ENCODE measurements around the gene SPATA32.

SPATA32 gene

DNA sequence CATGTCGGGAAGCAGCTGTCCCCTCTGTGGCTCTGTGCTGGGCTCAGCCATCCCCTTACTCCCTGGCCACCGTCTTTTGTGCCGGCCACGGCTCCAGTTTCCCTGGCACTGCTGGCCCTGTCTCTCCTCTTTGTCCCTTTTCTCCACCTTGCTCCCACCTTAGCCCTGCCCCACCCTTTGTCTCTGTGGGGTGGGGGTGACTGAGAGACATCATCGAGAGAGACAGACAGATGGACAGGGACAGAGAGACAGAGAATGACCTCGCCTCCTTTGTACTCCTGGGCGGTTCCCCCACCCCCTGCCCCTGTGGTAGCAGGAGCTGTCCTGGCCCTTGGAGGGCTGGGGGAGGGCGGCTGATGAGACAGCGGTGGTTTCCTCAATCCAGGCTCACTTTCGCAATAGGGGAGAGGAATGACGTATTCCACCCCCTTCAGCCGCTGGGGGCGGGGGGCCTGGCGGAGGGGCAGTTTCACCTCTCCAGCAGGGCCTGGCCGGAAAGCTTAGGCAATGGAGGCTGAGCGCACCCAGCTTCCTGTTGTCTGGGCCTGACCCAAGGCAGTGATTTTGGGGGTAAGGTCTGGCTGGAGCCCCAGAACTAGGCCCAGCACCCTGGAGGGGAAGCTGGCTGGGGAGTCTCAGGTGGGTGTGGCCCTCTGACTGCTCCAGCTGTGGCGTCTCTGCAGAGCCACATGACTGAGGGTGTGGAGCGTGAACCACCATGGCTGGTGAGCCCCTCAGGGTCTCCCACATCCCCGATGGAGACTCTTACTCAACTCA lies 32.9 kb downstream of the SPATA32 start:
- peak; percentile 80 to 91 for DNase-seq (ENCODE audit: low read depth in 2 of 2)

DNA sequence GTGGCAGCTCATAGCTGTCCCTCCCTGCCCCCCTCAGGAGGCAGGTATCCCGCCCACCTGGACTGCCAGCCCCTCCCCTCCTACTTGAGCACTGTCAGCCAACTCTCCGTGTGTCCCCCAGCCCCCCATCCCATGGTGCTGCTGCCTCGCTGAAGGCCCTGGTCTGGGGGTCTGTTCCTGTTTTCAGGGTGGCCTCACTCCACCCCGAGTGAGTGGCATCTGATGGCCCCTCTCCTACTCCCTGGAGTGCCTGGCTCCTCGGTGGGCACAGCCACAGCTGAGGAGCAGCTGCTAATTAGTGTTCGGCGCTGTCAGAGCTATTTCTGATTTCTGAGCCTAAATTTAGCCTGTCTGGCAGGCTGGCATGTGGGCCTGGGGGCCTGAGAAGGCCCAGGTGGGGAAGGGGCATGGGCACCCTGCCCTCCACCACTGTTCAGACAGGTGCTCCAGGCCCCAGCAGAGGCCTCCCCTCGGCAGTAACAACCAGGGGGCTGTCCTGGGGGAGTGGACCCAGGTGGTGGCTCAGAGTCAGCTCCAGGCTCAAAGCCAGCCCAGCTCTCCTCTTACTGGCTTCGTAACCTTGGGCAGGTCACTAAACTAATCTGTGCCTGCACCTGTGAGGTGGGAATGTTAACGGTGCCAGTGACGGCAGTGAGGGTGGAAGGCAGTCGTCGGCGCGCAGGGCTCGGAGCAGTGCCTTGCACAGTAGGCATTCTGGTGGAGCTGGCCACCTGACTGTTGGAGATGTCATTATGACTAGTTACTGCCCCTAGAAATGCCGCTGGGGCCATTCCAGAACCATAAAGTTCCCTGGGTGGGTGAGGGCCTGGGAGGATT lies 33.8 kb downstream of the SPATA32 start:
- peak in 1 of 2 donors; percentile 44 for DNase-seq (ENCODE audit: low read depth in 2 of 2)

DNA sequence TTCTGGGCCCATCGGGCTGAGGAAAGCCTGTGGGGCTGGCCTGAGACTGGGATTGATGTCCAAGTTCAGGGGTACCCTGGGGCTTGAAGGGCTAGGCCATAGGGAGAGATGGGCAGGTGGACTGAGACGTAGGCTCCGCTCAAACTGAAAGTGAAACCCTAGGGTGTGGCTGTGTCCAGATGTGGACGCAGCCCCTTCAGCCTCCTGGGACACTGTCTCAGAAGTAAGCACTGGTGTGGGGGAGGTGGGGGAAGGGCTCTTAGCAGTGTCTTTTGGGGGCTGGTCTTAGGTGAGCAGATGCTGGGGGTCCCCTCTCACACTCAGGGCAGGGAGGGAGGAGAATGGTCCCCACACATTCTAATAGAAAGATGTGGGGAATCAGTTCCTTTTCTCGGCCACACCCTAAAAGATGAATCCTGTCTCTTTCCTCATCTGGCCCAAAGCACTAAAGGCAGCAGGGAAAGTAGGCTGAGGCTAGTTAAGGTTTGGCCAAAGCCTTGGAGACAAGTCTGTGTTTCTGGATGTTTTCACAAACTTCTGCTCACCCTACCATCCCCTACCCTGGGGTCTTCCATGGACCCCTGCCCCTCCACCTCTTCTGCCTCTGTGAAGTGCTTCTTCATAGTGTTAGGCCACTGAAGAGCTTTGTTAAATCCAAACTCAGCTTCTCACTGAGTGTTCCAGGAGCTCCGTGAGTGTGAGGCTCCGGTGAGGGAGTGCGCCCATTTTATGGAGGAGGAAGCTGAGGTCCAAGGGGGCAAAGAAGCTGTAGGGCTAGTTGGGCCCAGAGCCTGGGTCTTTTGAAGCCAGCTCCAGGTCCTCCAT lies 34.6 kb downstream of the SPATA32 start:
- peak in 1 of 2 donors; percentile 28 for DNase-seq (ENCODE audit: low read depth in 2 of 2)

DNA sequence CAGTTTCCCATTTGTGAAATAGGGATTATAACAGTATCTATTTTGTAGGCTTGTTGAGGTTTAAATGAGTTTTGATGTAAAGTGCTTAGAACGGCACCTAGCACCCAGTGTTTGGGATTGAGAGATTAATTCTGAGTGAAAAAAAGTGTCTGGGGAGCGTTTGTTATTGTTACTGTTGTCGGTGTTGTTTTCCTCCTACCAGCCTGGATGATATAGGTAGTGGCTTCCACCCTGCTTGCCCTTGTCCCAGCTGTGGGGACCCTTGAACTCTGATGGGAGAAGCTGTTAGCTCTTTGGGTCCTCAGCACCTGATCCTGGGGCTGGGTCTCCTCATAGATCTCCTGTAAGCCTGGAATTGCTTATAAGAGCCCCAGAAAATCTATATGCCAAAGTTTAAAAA lies 35.3 kb downstream of the SPATA32 start:
- no peak for DNase-seq (ENCODE audit: low read depth in 2 of 2)

DNA sequence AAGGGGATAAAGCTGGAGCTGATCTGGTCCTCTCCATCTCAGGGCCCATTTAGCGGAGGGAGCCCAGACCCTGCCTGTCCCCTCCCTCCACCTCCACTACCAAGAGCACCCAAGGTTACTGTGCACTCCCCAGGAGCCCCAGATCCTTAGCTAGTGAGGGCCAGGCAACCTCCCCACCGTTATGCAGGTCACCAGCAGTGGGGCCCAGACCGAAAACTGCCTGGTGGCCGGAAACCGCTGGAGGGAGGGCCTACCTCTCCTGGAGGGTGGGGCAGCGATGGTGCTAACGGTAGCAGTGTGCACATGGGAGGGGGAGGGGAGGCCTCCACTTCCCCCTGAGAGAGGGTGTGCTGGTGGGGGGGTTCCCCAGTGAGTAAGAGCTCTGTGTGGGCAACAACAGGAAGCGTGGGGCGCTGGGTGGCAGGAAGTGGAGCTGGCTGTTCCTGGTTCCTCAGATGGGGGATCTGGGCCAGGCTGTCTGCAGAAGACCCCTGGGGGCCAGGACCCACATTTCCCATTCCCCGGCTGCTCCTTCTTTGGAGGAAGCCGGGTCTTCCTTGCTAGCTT lies 35.8 kb downstream of the SPATA32 start:
- DNase-seq (ENCODE audit: low read depth in 2 of 2) = peak; percentile 91 to 95

DNA sequence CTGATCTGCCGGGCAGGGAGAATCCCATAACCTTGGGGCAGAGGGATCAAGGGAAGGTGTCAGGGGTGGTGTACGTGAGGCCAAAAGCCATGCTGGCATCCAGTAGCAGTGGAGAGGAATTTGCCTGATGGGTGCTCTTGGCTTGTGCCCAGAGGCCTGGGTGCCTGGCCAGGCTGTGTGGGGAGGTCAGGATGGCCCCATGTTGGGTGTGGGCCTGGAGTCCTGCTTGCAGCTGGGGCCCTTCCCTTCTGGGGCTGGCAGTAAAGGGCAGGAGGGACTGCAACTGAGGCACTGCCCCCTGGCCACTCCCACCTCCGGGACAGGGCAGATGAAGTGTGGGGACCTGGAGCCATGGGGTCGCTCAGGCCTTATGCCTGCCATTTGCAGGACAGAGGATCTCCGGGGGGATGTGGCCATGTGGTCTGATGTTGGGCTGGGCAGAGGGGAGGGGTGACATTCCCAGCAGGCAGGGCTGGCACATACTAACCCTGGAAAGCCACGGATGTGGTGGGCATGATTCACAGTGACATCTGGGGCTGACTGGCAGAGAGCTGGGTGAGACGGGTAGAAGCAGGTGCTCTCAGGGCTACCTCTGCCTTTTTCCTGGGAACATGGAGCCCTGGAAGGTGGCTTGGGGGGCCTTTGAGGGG lies 36.7 kb downstream of the SPATA32 start:
- peak; percentile 32 to 43 for DNase-seq (ENCODE audit: low read depth in 2 of 2)

DNA sequence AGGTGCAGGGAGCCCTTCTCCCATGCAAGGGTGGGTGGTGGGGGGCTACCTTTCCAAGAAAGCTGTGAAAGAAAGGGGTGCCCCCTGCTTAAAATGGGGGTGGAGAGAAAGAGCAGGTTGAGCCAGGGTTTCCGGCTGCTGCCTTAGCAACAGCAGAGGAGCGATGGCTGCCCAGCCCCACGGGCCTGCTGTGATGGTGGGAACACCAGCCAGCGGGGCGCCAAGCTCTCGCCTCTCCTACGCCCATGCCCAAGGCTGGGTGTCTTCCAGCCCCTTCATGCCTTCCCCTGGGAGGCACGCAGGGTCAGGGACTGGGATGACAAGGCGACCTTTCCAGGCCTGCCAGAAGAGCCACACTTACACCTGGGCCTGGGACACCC lies 37.2 kb downstream of the SPATA32 start:
- peak in 1 of 2 donors; percentile 32 for DNase-seq (ENCODE audit: low read depth in 2 of 2)

DNA sequence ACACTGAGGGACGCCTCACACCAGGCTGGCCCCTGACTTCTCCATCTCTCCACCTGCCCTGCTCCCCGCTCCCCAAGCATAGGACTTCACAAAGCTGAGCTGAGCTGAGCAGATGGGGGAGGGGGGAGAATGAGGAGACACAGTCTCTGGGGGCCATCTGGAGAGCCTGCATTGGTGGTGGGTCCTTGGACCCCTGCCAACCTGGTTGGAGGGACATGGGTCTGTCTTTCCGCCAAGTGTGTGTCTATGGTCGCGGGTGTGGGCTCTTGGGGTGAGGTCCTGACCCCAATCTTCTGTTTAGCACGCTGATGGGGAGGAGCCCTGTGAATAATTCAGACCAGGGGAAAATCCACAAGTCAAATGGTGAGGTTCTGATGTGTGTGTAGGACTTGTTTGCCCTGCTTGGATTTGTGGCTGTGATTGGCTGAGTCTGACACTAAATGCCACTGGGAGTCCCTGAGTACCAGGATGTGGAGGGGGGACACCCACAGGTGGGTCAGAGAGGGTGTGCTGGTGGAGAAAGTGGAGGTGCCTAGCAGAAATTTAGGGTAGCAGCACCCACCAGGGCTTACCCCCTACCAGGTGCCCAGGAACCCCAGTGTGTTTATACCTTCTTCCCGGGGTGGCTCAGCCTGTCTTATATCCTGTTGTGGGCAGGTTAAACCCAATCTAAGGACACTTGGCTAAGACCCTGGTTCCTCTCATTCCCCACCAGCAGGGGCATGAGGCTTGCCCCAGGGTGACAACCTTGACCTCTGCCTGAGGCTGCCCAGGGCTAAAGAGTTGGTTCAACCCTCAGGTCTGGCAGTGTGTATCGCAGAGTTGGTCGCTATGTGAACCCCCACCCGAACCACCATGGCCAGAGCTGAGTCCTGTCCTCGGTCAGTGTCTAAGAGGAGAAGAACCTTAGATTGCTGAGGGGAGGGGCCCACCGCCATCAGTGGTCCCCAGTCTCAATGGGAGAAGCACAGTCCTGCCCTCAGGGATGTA lies 38.1 kb downstream of the SPATA32 start:
- DNase-seq (ENCODE audit: low read depth in 2 of 2) = peak; percentile 30 to 60

DNA sequence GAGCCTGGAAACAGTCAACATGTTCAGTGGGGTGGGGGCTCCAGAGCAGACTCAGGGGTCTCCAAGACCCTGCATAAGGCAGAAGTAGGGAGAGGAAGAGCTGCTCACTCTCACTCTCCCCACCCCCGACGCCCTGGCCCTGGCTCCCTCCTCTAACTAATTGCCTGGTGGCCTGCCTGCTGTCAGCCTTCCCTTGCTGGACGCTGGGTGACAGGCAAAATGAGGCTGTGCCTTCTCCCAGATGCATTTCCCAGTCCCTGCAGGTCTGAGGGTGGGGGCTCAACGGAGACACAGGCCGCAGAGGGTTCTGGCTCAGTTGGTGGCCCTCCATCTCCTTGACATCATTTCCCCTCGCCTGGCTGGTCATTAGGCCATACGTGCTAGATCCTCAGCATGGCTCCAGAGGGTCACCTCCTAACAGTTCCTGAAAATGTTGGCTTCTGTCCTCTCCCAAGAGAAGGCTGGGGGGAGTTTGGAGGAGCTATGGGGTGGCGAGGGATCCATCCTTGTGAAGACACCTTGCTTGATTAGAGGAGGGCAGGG lies 38.8 kb downstream of the SPATA32 start:
- DNase-seq (ENCODE audit: low read depth in 2 of 2) = no peak

DNA sequence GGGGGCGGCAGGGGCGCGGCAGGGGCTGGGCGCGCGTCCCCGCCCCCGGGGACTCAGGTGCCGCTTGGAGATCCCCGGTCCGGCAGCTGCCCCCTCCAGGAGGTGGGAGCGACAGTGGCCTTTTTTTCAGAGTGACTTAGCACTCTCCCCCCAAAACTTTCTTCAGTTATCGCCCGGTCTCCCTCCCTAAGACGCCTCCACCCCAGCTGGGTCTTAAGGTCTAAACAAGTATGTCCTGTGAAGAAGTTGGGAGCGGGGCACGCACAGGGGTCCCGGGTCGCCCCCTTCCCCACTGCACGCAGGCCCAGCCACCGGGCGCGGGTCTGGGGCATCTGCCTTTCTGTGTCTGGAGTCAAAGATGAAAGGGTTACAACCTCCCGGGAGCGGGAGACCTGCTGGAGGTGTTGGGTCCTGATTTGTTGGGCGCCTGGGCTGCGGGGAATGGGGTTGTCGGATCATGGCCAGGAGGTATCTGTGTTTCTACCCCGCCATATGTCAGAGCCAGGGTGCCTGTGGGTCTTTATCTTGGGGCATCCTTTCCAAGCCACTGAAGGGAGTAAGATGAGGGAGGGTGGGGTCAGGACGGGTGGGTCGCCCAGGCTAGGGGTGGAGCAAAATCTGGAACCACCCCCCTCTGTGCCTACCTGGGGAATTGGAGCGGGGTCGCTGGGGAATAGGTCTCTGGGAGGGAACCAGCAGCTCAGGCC lies 39.5 kb downstream of the SPATA32 start:
- peak; percentile 34 to 62 for DNase-seq (ENCODE audit: low read depth in 2 of 2)

DNA sequence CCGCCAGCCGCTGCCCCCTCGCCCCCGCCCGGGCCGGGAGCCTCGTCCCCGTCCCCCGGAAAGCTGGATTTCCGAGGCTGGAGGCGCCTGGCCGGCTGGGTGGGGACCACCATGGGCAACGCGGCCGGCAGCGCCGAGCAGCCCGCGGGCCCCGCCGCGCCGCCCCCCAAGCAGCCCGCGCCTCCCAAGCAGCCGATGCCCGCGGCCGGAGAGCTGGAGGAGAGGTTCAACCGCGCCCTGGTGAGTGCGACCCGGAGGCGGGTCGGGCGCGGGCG lies 39.9 kb downstream of the SPATA32 start:
- no peak for DNase-seq (ENCODE audit: low read depth in 2 of 2)

DNA sequence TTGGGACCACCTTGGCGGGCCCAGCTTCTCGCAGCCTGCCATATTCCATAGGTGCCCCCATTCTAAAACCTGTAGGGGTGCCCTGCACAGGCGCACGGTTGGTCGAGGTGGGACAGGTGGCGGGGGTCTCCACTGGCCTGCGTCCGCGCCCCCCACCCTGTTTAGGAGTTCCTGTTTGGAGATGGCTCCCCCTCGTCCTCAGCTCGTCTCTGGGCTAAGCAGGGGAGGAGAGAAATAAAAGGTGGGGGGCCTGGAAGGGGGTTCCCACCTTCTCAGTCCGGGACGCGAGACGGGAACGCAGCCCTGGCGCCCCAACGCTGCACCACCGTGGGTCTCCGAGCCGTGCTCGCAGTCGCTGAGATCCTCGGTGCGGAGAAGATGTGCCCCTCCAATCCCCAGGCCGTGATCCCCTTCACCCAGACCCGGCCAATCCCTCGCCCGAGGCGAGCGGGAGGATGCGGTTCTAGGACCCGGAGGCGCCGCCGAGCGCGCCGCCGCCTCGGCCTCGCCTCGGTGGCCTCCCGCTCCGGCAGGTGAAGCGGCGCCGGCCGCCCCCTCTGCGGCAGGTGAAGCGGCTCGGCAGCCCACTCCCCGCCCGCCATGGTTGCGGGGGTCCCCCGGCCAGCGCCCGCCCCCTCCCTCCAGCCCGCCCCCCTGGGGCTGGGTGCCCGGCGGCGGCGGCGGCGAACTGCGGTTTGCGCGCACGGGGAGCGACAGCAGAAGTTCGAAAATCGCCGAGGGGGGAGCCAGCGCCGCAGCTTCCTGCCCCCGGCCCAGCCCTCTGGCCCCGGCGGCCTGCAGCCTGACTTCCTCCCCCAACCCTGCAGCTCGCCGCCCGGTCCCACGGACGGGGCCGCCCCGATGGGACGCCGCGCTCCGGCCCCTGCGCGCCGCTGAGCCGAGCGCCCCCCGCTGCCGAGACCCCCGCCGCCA lies 40.5 kb downstream of the SPATA32 start, which contains the start of gene FMNL1:
FMNL1 (plus strand) TSS at position 805 of the 933 bp plus-strand sequence. CDS start 240 bp downstream, outside the sequence.
- peak; percentile 34 to 47 for DNase-seq (ENCODE audit: low read depth in 2 of 2)

DNA sequence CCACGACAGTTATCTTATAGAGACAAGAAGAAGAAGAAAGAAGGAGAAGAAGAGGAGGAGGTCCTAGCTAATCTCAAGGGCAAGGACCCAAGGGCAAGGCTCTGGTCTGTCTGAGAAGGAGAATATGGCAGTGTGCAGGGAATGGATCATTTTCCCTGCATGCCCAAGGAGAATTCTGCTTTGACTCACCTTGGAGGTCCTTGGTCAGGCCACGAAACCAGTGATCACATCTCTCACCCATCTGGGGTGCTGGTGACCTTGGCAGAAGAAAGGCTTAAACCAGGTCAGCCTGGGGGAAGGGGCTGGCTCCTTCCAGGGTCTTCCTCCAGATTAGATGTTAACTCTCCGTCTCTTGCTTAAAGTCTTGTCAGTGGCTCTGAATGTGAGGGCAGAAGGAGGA lies 41.8 kb downstream of the SPATA32 start:
- no peak for DNase-seq (ENCODE audit: low read depth in 2 of 2)

DNA sequence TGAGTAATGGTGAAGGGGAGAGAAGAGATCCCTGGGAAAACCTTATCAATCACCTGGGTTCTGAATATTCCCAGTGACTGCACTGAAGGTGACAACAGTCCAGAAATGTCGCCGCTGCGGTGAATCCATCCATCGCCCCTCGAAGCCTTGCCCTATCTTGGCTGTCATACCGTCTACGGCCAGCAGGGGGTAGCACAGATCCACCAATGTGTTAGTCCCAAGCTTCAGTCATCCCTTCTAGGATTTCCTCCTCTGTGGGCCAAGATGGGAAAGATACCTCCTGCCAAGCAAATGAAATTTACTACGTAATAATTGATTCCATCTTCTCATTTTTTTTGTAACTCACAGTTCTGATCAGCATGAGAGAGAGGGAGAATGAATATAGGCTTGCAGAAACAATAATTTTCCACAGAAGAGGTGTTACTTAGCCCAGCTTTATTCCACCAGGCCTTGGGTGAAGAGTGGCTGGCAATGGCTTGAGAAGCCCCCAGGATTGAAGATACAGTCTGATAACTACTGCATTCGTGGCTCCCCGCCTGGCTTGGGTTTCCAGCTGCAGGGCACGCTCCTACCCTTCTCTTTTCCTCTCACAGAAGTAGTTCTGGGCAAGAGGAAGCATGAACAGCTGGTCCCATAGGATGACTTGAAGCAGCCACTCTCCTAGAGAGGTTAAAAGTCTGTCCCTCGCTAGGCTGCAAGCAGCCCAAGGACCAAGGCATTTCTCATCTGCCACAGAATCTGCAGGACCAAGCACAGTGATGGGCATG lies 42.8 kb downstream of the SPATA32 start:
- peak; percentile 75 to 94 for DNase-seq (ENCODE audit: low read depth in 2 of 2)
